Stimulated activated CD4-positive, alpha-beta T cell treated with anti-CD3 and anti-CD28 coated beads, Interleukin-12 subunit alpha, Interleukin-12 subunit beta, amount 100 ng/mL, for 4 hours (primary cell): ENCODE results near the gene ADGRB3.
"Not testable (repeated sequence)": the region's sequence is repeated elsewhere in the genome, so short reads cannot be mapped to it uniquely, and the experiment has no call there.

Source experiments
- DNase-seq: peaks from one replicate; pipeline ENCODE4 v3.0.0-alpha.2; 2020

The ADGRB3 gene

DNA sequence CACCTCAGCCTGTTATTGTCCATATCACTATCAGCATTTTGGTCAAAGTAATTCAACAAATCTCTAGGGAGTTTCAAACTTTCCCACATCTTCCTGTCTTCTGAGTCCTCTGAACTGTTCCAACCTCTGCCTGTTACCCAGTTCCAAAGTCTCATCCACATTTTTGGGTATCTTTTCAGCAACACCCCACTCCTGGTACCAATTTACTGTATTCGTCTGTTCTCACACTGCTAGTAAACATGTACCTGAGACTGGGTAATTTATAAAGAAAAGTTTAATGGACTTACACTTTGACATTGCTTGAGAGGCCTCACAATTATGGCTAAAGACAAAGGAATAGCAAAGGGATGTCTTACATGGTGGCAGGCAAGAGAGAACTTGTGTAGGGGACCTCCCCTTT lies 224.2 kb downstream of the ADGRB3 start:
- DNase-seq, result no peak

DNA sequence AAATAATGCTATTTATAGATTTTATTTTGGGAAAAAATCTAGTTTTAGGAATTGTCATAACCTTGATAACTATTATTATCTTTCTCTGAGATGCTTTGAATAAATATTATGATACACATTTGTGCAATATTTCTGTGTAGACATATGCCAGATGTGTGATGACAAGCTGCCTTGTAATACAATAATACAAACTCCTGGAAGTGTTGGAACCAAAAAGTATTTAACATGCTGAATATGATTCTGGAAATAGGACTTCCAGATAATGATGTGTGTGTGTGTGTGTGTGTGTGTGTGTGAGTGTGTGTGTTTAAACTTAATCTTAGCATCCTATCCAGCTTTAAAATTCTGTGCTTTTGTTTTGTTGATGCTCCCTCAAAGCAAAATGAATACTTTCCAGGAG lies 233.6 kb downstream of the ADGRB3 start:
- DNase-seq, result no peak

DNA sequence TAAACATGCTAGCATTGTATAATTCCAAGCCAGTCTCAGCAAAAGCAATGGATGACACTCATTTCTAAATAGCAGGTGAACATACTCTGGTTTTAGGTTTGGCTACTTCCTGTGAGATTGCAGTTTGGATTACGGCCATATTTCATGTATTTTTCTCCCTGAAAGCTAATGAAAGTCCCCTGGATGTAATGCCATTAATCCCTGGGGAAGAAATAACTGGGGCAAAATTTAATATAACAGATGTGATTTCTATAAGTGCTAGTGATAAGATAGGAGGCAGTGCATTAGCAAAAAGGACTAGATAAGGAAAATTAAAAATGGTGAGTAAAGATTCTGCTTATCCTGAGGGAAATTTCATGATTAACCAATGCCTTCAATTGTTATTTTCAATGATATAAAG lies 238.2 kb downstream of the ADGRB3 start:
- no peak for DNase-seq

DNA sequence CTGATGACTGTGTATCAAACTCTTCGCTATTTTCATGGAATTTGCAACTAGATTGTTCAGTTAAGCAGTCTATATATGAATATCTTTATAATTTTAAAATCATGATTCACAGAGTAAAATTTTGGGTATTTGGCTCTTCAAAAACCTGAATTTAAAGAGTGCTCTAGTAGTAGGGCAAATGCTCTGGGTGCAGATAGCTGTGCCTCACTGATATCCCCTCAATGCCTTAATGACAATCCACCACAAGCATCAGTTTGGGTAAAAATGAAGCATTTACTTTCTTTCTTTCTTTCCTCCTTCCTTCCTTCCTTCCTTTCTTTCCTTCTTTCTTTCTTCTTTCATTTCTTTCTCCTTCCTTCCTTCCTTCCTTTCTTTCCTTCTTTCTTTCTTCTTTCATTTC lies 239.7 kb downstream of the ADGRB3 start:
- DNase-seq, result no peak

DNA sequence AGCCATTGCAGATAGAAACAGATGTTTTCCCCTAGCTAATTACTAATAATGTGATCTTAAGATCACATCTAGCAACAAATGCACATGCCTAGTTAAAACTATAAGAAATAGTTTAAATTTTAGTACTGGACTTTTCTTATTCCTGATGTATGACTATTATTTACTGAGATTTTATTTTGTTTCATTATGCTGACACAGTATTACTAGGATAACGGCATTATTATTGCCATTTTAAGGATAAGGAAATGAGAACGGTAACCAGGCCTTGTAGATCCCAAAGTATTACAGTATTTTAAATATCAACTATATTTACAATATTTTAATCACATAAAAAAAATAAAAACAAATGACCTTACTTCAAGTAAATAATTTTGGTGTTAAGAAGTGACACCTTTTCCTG lies 240.3 kb downstream of the ADGRB3 start:
- DNase-seq, result no peak

DNA sequence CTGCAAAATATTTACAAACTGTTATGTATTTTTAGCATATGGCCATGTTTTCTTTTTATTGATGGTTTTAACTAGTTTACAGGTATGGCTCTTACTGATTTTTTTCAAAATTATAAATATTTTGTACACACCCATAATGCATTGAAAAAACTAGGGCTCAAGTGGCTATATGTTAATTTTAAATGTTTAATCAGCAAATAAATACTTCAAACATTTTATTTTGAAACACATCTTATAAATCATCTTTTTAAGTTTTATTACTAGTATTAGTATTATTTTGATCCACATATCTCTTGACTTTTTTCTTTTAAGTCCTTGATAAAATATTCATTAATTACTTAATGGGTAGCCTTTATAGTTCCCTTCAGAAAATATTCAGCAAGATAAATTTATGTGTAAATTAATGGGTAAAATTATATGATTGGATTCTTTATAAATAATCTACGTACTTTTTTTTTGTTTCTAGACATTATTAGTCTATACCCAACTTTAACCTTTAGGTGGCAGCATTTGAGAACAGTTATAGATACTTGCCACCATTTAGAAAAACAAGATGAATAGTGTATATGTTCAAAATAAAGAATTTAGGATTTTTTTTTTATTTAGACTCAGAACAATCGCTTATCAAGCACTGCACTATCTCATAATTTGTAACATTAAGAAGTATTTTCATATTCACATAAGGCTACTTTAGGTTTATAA lies 241.9 kb downstream of the ADGRB3 start:
- no peak for DNase-seq

DNA sequence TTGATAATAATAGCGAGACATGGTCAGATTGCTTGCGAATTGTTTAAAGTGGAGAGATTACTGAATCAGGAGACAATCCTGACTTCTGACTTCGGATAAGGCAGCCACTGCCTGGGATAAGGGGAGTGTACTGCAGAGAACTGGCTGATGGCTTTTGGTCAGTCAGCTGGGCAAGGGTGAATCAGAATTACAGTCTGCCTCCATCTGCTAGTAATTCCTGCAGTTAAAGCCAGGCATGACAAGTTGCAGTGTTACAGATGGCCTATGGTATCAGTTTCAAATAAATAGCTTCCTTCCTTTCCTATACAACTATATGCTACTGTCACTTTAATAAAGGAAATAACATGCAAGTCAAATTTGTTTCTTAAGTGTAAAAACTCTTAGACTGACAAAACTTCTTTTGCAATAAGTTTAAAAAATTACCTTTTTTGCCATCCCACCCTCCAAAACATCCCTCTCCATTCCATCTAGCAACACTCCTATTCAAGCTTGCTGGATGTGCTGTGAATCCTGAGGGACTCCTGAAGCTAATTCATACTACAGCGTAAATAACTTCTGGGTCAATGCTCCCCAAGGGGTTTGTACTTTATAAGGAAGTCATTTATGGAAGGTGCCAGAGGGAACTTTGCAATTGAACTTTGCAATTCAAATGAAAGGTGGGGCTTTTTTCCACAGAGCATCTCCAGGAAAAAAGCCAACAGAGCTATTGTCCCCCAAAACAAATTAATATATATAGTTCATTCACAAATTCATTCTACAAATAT lies 245.2 kb downstream of the ADGRB3 start:
- DNase-seq, result no peak

DNA sequence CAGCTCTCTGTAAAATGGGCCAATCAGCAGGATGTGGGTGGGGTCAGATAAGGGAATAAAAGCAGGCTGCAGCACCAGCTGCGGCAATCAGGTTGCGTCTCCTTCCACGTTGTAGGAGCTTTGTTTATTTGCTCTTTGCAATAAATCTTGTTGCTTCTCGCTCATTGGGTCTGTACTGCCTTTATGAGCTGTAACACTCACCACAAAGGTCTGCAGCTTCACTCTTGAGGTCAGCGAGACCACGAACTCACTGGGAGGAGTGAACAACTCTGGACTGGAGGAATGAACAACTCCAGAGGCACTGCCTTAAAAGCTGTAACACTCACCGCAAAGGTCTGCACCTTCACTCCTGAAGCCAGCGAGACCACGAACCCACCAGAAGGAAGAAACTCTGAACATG lies 248.2 kb downstream of the ADGRB3 start:
- not testable (repeated sequence) for DNase-seq

DNA sequence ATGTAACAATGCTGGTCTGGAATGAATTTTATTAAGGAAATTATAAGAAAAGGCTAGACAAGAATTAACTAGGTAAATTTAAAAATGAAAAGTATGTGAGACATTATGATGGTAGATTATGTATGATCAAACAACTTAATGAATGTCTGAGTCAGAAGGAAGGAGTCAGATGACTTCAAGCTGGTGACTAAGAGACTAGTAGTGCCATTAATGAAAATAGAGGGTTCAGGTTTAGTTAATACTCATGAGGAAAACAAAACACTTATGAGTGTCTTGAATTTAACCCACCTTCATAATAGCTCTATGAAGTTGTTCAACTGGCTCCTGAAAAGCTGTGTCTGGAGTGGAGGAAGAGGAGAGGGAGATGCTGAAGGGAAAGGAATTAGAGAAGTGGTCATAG lies 256.3 kb downstream of the ADGRB3 start:
- DNase-seq, result no peak

DNA sequence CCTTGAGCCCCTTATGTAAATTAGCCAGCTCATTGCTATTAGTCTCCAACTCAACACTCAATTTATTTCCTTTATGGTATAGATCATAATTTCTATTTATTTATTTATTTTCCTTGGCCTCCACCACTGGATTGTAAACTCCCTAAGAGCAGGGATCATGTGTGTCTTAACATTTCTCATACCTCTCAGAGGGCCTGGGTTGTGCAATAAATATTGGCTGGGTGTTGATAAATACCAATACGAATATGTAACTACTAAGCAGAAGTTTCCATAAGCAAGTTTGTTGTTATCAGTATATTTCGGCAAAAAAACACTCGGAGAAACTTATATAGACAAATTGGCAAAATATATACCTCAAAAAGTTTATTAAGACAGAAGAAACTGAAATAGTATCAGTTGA lies 257.4 kb downstream of the ADGRB3 start:
- no peak for DNase-seq

DNA sequence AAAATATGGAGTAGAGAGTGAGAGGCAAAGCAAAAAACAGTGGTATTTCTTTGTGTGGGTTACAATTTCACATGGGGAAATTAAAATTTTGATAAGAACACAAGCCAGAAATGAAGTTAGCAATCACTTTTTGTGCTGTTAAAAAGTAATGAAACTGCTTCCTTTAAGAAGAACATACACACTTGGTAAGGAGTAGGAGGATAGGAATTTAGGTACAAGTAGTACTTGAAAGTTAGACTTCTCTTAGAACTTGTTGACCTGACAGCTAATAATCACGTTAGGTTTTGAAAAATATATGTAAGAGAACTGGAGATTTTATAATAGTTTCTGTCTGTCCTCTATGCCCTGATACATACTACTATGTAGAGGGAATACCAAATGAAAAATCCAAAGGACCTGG lies 260.8 kb downstream of the ADGRB3 start:
- no peak for DNase-seq

DNA sequence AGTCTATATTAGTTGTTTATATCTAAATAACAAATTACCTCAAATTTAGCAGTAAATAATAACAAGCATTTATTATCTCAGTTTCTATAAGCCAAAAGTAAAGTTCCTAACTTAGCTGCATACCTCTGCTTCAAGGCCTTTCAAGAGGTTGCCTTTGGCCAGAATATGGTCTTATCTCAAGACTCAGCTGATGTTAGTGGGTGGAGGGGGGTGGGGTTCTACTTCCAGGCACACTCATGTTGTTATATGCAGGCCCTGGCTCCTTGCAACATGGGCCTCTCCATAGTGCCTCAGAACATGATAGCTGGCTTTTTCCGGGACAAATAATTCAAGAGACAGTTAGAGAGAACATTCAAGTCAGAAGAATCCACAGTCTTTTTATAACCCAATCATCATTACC lies 266.0 kb downstream of the ADGRB3 start:
- no peak for DNase-seq

DNA sequence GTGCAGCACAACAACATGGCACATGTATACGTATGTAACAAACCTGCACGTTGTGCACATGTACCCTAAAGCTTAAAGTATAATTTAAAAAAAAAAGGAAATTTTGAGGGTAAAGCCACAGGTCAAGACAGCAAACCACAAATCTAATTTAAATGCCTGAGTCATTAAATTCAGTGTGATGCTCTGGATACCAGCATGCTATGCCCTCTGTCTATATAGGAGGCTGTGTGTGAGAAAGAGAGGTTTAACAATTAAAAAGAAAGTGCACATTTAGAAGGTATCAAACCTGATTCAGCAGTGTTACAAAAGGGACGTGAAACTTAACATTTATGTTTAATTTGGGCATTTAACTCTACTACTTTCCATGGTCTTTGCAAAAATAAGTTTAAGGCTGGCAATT lies 276.3 kb downstream of the ADGRB3 start:
- no peak for DNase-seq

DNA sequence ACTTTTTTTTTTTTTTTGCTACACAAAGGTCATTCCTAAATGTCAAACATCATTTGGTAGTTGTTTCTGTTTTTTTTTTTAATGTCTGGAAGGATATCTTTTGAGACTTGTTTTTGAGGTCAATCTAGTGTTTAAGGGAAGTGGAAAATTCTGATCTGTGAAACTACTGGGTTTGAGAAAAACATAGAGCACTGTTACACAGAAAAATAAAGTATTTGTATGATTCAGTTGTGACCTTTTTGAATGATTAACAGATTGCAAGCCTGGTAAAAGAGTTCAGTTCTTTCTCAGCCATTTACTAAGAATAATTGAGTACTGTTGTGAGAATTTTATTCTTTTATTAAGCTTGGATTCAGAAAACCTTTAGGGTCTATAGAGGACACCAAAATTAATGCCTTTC lies 276.7 kb downstream of the ADGRB3 start:
- no peak for DNase-seq

DNA sequence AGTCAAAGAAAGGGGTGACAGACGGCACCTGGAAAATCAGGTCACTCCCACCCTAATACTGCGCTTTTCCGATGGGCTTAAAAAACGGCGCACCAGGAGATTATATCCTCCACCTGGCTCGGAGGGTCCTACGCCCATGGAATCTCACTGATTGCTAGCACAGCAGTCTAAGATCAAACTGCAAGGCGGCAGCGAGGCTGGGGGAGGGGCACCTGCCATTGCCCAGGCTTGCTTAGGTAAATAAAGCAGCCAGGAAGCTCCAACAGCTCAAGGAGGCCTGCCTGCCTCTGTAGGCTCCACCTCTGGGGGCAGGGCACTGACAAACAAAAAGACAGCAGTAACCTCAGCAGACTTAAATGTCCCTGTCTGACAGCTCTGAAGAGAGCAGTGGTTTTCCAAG lies 277.7 kb downstream of the ADGRB3 start:
- not testable (repeated sequence) for DNase-seq

DNA sequence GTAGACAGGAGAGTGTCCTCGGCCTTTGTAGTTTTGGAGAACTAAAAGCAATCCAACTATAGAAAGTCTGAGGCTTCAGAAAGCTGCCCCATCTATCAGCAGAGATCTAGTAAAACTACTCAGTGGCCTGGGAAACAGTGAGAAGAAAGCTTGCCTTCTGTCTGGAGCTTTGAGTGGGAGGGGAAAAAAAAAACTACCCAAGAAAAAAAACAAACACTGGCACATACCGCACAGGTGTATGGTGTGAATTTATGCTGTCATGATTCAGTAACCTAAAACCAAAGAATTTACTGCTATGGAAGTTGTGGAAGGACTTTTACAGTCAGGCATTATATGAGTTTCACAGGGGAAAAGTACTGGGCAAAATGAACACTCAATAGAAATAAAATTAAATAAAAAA lies 280.5 kb downstream of the ADGRB3 start:
- DNase-seq, result no peak

DNA sequence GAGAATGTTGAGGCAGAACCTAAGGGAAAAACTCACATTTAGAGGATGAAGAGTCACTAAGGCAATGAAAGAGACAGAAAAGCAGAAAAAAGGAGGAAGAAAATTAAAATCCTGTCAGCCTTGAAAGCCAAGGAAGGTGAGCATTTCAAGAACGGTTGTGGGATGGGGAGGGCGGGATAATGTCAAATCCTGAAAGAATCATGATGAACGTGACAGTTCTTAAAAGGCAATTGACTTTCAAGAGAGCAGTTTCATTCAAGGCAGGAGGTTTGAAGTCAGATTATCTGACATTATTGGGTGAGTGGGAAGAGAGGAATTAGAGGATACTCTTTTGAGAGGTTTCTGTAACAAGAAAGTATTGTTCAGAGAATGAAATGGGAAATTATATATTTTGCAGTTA lies 284.5 kb downstream of the ADGRB3 start:
- no peak for DNase-seq

DNA sequence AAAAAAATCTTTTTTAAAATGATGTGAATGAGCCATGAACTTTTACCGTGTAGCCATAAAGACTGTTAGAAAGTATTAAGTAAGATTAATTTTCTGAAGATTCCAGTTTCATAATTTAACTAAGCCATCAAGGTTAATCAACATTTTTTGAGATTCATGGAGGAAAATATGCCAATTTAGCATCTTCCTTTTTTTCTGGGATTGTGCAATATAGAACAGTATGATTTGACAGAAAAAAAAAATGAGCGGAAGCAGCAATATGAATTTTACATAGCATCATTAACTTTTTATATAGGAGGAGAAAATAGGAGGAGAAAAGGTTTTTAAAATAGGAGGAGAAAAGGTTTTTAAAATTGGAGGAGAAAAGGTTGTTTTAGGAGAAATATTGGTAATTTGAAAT lies 306.3 kb downstream of the ADGRB3 start:
- no peak for DNase-seq

DNA sequence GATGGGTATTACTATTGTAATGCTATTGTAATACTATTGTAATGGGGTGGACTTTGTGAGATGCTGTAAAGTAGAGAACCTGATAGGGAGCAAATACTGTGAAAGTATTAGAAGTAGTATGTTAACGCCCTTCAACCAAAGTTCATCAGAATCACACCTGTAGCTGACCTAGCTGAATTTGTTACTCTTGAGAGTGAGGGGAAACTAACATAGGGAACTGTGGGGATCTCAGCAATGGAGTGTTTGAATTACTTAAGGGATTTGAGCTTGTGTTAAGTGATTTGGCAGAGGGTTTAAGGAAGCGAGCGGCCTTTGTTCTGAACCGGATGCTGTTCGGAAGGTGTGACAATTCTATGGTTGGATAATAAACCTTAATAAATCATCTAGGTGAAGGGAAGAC lies 312.6 kb downstream of the ADGRB3 start:
- DNase-seq, result no peak

DNA sequence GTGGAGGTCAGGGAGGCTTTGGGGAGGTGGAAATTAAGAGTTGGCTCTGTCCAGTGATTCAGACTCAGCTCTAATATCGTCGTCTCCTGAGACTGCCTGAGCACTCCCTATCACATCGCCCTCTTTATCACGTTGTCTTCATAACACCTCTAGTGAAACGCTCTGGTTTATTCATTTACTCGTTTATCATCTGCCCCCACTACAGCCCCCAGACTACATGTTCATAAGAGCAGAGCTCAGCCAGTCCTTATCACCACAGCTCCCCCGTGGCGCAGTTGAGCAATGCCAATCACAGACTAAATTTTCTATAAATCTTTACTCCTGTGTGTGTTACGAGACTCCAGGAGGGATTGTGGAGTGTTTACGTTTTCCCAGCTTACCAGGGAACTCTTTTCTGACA lies 316.2 kb downstream of the ADGRB3 start:
- no peak for DNase-seq

DNA sequence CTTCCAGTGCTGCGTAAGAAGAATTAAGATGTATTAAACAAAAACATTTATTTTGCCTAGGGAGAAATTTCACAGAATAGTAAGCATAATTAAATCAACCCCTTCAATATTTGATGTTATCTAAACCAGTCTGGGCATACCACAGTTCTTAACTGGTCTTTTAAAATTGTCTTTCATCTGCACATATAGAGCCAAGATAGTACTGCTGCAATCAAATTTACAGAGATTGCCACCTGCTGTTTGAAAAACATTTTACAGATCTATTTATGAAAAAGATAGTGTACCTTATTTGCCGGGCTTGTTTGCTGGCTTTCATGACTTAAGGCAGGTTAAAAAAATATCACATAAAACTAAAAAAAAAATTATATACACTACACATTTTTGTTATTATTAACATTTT lies 323.2 kb downstream of the ADGRB3 start:
- no peak for DNase-seq

DNA sequence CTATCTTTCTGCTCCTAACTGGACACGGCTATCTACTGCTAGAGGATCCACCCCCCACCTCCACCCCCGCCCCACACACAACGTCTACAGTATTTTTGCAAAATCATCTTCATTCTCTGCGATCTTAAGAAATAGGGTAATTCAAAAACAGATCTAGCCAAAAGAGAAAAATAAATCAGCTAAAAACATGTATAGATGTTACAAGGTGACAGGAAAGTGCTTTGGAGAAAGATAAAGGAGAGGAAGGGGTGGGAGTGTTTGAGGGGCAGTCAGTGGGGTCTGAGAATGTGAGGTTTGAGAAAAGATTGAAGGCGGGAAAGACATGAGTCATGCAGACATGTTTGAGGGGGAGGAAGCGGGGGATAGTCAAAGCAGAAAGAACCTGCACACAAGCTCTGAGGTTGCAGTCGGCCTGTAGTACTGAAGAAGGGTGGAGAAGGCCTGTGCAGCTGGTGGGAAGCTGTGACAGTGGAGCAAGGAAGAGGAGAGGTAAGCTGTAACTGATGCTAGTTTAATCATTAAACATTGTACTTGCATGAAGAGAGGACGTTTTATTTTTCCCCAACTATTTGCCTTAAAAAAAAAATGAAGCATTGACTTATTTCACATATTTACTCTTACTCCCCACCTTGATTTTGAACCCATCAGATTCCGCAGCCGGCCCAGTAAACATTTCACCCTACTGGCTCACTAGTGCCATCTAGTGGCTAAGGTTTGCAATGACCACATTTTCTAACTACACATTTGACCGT lies 332.6 kb downstream of the ADGRB3 start:
- peak; percentile 32 for DNase-seq

DNA sequence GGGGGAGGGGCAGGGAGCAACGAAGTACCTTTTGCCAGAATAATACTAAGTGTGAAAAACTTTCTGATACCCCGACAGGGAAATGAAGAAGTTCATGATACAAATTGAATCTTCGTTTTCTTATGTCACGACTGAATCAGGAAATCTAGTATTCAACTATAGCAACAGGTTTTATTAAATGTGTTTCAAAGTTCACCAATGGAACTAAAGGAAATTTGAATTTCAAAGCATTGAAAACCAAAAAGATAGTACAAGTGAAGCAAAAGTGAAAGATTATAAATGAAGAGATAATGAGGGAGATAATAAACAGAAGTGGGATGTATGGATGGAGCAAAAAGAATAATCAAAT lies 333.2 kb downstream of the ADGRB3 start:
- DNase-seq, result no peak

DNA sequence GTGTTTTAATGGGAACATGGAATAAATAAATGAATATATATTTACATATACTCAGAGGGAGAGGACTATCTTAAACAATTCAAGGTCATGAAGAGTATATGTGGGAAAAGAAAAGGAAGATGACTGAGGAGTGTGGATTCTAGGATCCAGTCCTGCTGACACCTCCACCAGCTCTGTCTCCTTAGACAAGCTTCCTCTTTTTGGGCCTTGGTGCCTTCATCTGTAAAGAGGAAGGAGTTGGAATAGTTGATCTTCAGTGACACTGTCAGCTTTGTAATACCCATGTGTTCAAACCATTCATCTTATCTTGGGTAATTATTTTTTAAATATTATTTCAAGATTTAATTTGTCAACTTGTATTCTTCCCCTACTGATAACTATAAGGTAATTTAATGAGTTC lies 338.0 kb downstream of the ADGRB3 start:
- no peak for DNase-seq
